Erythroblast (primary cell): ENCODE measurements around the gene KCTD2.

Source experiments
- GATA1 ChIP-seq: IDR thresholded peaks from 2 replicates; pipeline ENCODE4 v1.6.1; 2011; ENCODE audit warnings: low read depth, mild to moderate bottlenecking, control low read depth, low read length, moderate library complexity
- POLR2A ChIP-seq: IDR thresholded peaks from 2 replicates; pipeline ENCODE4 v1.6.1; 2011; ENCODE audit warnings: mild to moderate bottlenecking, low read length

DNA sequence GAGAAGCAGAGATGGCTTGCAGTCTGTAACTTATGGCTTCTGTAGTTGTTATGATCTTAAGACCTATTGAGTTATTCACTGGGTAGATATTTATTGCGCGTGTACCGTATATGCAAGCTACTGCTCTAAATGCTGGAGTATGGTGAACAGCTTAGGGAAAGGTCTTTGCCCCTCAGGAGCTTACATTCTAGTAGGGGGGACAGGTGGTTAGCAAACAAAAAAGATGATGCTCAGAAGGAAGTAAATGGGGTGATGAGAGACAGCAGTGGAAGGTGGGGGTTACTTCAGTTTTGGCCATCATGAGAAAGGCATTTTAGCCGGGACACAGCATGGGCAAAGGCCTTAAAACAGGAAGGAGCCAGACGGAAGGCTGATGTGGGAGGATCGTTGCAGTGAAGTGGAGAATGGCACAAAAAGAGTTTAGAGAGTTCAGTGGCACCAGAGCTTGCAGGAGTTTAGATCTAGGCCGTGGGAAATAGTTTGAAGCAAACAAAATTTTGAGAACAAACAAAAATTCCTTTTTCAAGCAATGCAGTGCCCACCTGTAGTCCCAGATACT, 64.8 kb downstream of the KCTD2 start:
- no peak for TF ChIP-seq POLR2A
- TF ChIP-seq GATA1: no peak
